K562 (cell line): ENCODE measurements around the gene IL1RAPL2. TPM values are rescaled to one million over a fixed set of nuclear protein-coding genes. Genes with fewer than 3 reads are reported as not detected.

Experiments
- ATAC-seq: fragments of 200-7000 bp; cut with Tn5 transposase; 3 replicates; pipeline ENCODE4 v1.9.1; 2020; ENCODE audit warnings: moderate library complexity
- BruUV-seq: library from RNA; stranded (reverse); fragments of 400-500 nt; replicated peaks from 2 replicates; lab custom pipeline; 2021; lab: Mats Ljungman, UMichigan
- CTCF ChIA-PET: fragments of 300-600 bp; formaldehyde crosslinking; extraction: SDS; loops from one replicate; lab custom pipeline; 2021; ENCODE audit warnings: low intra/inter-chr PET ratio; lab: Yijun Ruan, JAX
- POLR2A ChIA-PET: fragments of 300-600, 350-650 bp; sonication (Branson Sonifier 250); formaldehyde crosslinking; extraction: SDS; loops from one replicate; lab custom pipeline; 2021; ENCODE audit warnings: antibody characterized with exemption, inconsistent platforms; lab: Yijun Ruan, JAX
- DNase-seq, 4 experiments: peaks; one replicate each; pipeline versions ENCODE4 v3.0.0 to v3.0.0-alpha.2; 2011 to 2018; ENCODE audit warnings: low spot score in 3 of 4, mixed read lengths in 3 of 4; ENCODE audit errors: extremely low read depth in 1 of 4
- FAIRE-seq: peaks from 2 replicates; lab custom pipeline; 2011; peaks lifted over from hg19 to GRCh38; lab: Jason Lieb, UNC
- H2AFZ ChIP-seq: 2 replicates; pipeline ENCODE4 v1.6.0; 2011; ENCODE audit warnings: low read depth, low read length, control low read depth, inconsistent platforms
- H3K27ac ChIP-seq: fragments of 200-600 bp; 3 replicates; pipeline ENCODE4 v1.8.0; 2011; ENCODE audit warnings: low read depth, mild to moderate bottlenecking, control low read depth, inconsistent platforms, low read length, moderate library complexity, mixed read lengths; ENCODE audit errors: extremely low read depth
- H3K27me3 ChIP-seq, 2 experiments: fragments of 300-600 bp in 1 of 2; 2 replicates in 1 of 2; 3 replicates in 1 of 2; pipeline versions ENCODE4 v1.6.0 to v1.8.0; 2011; ENCODE audit warnings: inconsistent platforms in 2 of 2, low read length in 2 of 2, mild to moderate bottlenecking in 1 of 2, mixed read lengths in 1 of 2, moderate library complexity in 1 of 2; ENCODE audit not compliant: control insufficient read depth in 2 of 2, insufficient read depth in 2 of 2
- H3K36me3 ChIP-seq: fragments of 300-600 bp; 3 replicates; pipeline ENCODE4 v1.8.0; 2011; ENCODE audit warnings: mild to moderate bottlenecking, low read length, inconsistent platforms; ENCODE audit not compliant: control insufficient read depth, insufficient read depth
- H3K4me1 ChIP-seq, 2 experiments: fragments of 200-600 bp in 1 of 2; replicated peaks in 1 of 2; 2 replicates in 1 of 2; 3 replicates in 1 of 2; pipeline versions ENCODE4 v1.5.1 to v1.8.0; 2011; ENCODE audit warnings: inconsistent platforms in 2 of 2, low read length in 2 of 2, mild to moderate bottlenecking in 1 of 2, mixed read lengths in 1 of 2, moderate library complexity in 1 of 2; ENCODE audit not compliant: control insufficient read depth in 2 of 2, insufficient read depth in 2 of 2
- H3K4me2 ChIP-seq: 2 replicates; pipeline ENCODE4 v1.6.1; 2011; ENCODE audit warnings: low read length, control low read depth, inconsistent platforms, mixed read lengths; ENCODE audit not compliant: insufficient read depth
- H3K4me3 ChIP-seq: fragments of 200-600 bp; sonication (generic), shearing (Covaris generic); 2 replicates; pipeline ENCODE4 v1.5.1; 2016; ENCODE audit warnings: control low read depth, inconsistent platforms
- H3K79me2 ChIP-seq: fragments of 200-600 bp; 3 replicates; pipeline ENCODE4 v1.8.0; 2011; ENCODE audit warnings: low read length, inconsistent platforms; ENCODE audit not compliant: control insufficient read depth, insufficient read depth
- H3K9ac ChIP-seq, 2 experiments: 2 replicates each; pipeline versions ENCODE4 v1.6.0 to v1.6.1; 2011; ENCODE audit warnings: low read depth in 2 of 2, low read length in 2 of 2, control low read depth in 1 of 2, inconsistent platforms in 1 of 2, mild to moderate bottlenecking in 1 of 2, mixed read lengths in 1 of 2; ENCODE audit not compliant: insufficient read depth in 1 of 2
- H3K9me1 ChIP-seq: one replicate; pipeline ENCODE4 v1.6.0; 2011; ENCODE audit warnings: inconsistent platforms, mild to moderate bottlenecking, low read length, moderate library complexity; ENCODE audit not compliant: control insufficient read depth, insufficient read depth
- H3K9me3 ChIP-seq: replicated peaks from 2 replicates; pipeline ENCODE4 v1.5.1; 2011; ENCODE audit warnings: low read depth, low read length, inconsistent platforms; ENCODE audit not compliant: control insufficient read depth, insufficient read depth
- H4K20me1 ChIP-seq: replicated peaks from 2 replicates; pipeline ENCODE4 v1.6.1; 2011; ENCODE audit warnings: low read length, inconsistent platforms, mixed read lengths; ENCODE audit not compliant: control insufficient read depth, insufficient read depth
- ASH1L ChIP-seq: fragments of 450-650 bp; IDR thresholded peaks from 2 replicates; pipeline ENCODE4 v1.6.1; 2018; ENCODE audit warnings: borderline replicate concordance, mild to moderate bottlenecking, low read depth; ENCODE audit not compliant: partially characterized antibody
- CEBPG ChIP-seq, 3 experiments: fragments of 200-800 bp in 1 of 3; sonication (Bioruptor generic) in 1 of 3; sonication (generic) in 1 of 3; formaldehyde crosslinking in 1 of 3; IDR thresholded peaks in 2 of 3; conservative IDR thresholded peaks in 1 of 3; 2 replicates each; pipeline versions ENCODE4 v1.6.1 to v1.8.0; 2016 to 2022; ENCODE audit warnings: missing compliant biosample characterization in 2 of 3, missing genetic modification characterization in 2 of 3, mild to moderate bottlenecking in 1 of 3, missing genetic modification reagents in 1 of 3
- MTA1 ChIP-seq: fragments of 450-650 bp; IDR thresholded peaks from 2 replicates; pipeline ENCODE4 v1.6.1; 2017; ENCODE audit warnings: borderline replicate concordance
- PCBP1 ChIP-seq: fragments of 200-400 bp; formaldehyde crosslinking; IDR thresholded peaks from 2 replicates; pipeline ENCODE4 v1.6.1; 2018; ENCODE audit warnings: mild to moderate bottlenecking, low read depth, low read length; ENCODE audit not compliant: poor library complexity, severe bottlenecking
- RBM25 ChIP-seq: fragments of 200-400 bp; formaldehyde crosslinking; IDR thresholded peaks from 2 replicates; pipeline ENCODE4 v1.6.1; 2018; ENCODE audit warnings: low read length, low read depth, moderate library complexity; ENCODE audit not compliant: severe bottlenecking
- RCOR1 ChIP-seq, 2 experiments: IDR thresholded peaks; 2 replicates each; pipeline ENCODE4 v1.6.1; 2012; ENCODE audit warnings: low read depth in 2 of 2, low read length in 2 of 2, borderline replicate concordance in 1 of 2, improper control_type of control experiment in 1 of 2
- SRSF3 ChIP-seq: fragments of 200-400 bp; formaldehyde crosslinking; IDR thresholded peaks from 2 replicates; pipeline ENCODE4 v1.6.1; 2016; ENCODE audit warnings: mild to moderate bottlenecking, low read length, moderate library complexity; ENCODE audit not compliant: insufficient read depth
- ZNF282 ChIP-seq: sonication (generic); formaldehyde crosslinking; IDR thresholded peaks from 2 replicates; pipeline ENCODE4 v1.8.1; 2023; ENCODE audit warnings: missing genetic modification reagents
- in situ Hi-C: fragments of 300-500 bp; cut with MboI; formaldehyde crosslinking; loops from 4 replicates; pipeline ENCODE4 v1.15.0; 2018; ENCODE audit warnings: inconsistent platforms, mixed read lengths
- intact Hi-C: fragments of 100-400 bp; cut with micrococcal nuclease; formaldehyde crosslinking; loops from 2 replicates; pipeline ENCODE4 v1.14.2; 2022
- polyA plus RNA-seq, 8 experiments: library from polyadenylated mRNA; depleted of rRNA in 4 of 8; stranded (reverse) in 5 of 8; unstranded in 3 of 8; fragments of >200 nt; fragmentation: Nextera tagmentation in 2 of 8; fragmentation: Illumina TruSeq in 1 of 8; extraction: Ambion mirVana in 2 of 8; extraction: Trizol in 1 of 8; gene quantifications; 2 replicates each; pipeline versions ENCODE4 v1.2.1 to v1.2.3, GENCODE V29; 2011 to 2014; ENCODE audit warnings: inconsistent platforms in 1 of 8, missing spikeins in 1 of 8
- total RNA-seq, 7 experiments: library from RNA; depleted of rRNA in 6 of 7; stranded (reverse); fragments of >200 nt in 6 of 7; fragmentation: Illumina TruSeq in 2 of 7; extraction: Trizol in 2 of 7; gene quantifications; 2 replicates each; pipeline versions ENCODE4 v1.2.1 to v1.2.3, GENCODE V29; 2011 to 2021; ENCODE audit warnings: low replicate concordance in 1 of 7
- TF ChIP-seq, protein P1 (sequence below): sonication (generic); formaldehyde crosslinking; IDR thresholded peaks from 2 replicates; pipeline ENCODE4 v1.8.0; 2022; ENCODE audit warnings: mild to moderate bottlenecking, missing genetic modification reagents
- TF ChIP-seq, protein P2 (sequence below): fragments of 250-450 bp; sonication (Bioruptor Pico); IDR thresholded peaks from 2 replicates; pipeline ENCODE4 v1.6.1; 2021; ENCODE audit warnings: mild to moderate bottlenecking
- TF ChIP-seq, protein P3 (sequence below): fragments of 450-650 bp; IDR thresholded peaks from 2 replicates; pipeline ENCODE4 v1.6.1; 2016; ENCODE audit warnings: antibody characterized with exemption
- TF ChIP-seq, protein P4 (sequence below): fragments of 250-450 bp; sonication (Bioruptor Pico); IDR thresholded peaks from 2 replicates; pipeline ENCODE4 v1.4.0; 2020

The IL1RAPL2 gene
- total and polyA plus RNA-seq, 9 of the 15 experiments (the other 6 are each of a cell fraction or from before 2014, with no cell fraction given), result not detected

DNA sequence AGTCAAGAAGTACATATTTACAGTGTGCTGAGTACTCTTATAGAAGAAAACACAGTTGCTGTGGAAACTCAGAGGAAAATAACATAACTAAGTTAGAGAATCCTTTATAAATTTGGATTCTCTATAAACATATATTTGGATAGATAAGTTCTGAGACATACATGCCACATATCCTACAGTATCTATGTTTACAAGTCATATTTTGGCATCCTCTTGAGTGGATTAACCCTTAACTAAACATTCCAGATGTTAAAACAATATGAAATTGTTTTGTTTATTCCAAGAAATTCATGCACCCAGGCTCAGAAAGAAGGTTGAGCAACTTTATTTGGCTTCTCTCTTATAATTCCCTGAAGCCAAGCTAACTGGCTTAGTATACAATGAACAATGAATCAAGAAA, 387.3 kb downstream of the IL1RAPL2 start:
- Histone ChIP-seq H3K36me3 (no peaks in the 10 kb centered on the region), H4K20me1 (no peaks in the 10 kb centered on the region)
- FAIRE-seq, result no peak

More for the DNA sequence above, 387.3 kb downstream of the IL1RAPL2 start:
- no peak overlapping the region for H3K4me2 ChIP-seq
- TF ChIP-seq, protein P1, sequence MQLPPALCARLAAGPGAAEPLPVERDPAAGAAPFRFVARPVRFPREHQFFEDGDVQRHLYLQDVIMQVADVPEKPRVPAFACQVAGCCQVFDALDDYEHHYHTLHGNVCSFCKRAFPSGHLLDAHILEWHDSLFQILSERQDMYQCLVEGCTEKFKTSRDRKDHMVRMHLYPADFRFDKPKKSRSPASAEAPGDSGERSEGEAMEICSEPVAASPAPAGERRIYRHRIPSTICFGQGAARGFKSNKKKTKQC (CRISPR knock-in tag), result no peak
- TF ChIP-seq ASH1L (no peak), RBM25 (no peak), SRSF3 (no peak), CEBPG (CRISPR knock-in tag; IDR thresholded peaks at IDR 0.05) (no peak), CEBPG (tag; conservative IDR thresholded peaks at IDR 0.05 in 1 of 2, IDR thresholded peaks at IDR 0.05 in 1 of 2) (no peak), RCOR1 (IDR thresholded peaks at IDR 0.05; ENCODE audit: borderline replicate concordance in 1 of 2, low read depth in 2 of 2, low read length in 2 of 2) (no peak), MTA1 (no peak), PCBP1 (no peak), ZNF282 (CRISPR knock-in tag) (no peak)
- TF ChIP-seq, protein P2, sequence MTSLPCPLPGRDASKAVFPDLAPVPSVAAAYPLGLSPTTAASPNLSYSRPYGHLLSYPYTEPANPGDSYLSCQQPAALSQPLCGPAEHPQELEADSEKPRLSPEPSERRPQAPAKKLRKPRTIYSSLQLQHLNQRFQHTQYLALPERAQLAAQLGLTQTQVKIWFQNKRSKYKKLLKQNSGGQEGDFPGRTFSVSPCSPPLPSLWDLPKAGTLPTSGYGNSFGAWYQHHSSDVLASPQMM (CRISPR knock-in tag), result no peak
- TF ChIP-seq, protein P3, sequence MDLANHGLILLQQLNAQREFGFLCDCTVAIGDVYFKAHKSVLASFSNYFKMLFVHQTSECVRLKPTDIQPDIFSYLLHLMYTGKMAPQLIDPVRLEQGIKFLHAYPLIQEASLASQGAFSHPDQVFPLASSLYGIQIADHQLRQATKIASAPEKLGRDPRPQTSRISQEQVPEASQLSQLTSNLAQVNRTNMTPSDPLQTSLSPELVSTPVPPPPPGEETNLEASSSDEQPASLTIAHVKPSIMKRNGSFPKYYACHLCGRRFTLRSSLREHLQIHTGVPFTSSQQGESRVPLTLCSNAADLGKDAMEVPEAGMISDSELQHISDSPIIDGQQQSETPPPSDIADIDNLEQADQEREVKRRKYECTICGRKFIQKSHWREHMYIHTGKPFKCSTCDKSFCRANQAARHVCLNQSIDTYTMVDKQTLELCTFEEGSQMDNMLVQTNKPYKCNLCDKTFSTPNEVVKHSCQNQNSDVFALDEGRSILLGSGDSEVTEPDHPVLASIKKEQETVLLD, result no peak
- TF ChIP-seq, protein P4, sequence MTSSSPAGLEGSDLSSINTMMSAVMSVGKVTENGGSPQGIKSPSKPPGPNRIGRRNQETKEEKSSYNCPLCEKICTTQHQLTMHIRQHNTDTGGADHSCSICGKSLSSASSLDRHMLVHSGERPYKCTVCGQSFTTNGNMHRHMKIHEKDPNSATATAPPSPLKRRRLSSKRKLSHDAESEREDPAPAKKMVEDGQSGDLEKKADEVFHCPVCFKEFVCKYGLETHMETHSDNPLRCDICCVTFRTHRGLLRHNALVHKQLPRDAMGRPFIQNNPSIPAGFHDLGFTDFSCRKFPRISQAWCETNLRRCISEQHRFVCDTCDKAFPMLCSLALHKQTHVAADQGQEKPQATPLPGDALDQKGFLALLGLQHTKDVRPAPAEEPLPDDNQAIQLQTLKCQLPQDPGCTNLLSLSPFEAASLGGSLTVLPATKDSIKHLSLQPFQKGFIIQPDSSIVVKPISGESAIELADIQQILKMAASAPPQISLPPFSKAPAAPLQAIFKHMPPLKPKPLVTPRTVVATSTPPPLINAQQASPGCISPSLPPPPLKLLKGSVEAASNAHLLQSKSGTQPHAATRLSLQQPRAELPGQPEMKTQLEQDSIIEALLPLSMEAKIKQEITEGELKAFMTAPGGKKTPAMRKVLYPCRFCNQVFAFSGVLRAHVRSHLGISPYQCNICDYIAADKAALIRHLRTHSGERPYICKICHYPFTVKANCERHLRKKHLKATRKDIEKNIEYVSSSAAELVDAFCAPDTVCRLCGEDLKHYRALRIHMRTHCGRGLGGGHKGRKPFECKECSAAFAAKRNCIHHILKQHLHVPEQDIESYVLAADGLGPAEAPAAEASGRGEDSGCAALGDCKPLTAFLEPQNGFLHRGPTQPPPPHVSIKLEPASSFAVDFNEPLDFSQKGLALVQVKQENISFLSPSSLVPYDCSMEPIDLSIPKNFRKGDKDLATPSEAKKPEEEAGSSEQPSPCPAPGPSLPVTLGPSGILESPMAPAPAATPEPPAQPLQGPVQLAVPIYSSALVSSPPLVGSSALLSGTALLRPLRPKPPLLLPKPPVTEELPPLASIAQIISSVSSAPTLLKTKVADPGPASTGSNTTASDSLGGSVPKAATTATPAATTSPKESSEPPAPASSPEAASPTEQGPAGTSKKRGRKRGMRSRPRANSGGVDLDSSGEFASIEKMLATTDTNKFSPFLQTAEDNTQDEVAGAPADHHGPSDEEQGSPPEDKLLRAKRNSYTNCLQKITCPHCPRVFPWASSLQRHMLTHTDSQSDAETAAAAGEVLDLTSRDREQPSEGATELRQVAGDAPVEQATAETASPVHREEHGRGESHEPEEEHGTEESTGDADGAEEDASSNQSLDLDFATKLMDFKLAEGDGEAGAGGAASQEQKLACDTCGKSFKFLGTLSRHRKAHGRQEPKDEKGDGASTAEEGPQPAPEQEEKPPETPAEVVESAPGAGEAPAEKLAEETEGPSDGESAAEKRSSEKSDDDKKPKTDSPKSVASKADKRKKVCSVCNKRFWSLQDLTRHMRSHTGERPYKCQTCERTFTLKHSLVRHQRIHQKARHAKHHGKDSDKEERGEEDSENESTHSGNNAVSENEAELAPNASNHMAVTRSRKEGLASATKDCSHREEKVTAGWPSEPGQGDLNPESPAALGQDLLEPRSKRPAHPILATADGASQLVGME (CRISPR knock-in tag), result no peak
- H2AFZ ChIP-seq, result no peak overlapping the region
- H3K9me3 ChIP-seq, result no peaks in the 10 kb centered on the region
- DNase-seq, result no peak
- intact Hi-C loops (no loop called here), in situ Hi-C loops (no loop called here)
- no peak overlapping the region for H3K9ac ChIP-seq
- H3K27ac ChIP-seq, result no peak overlapping the region
- H3K79me2 ChIP-seq, result no peaks in the 10 kb centered on the region
- H3K4me3 ChIP-seq, result no peak overlapping the region
- no peak for ATAC-seq
- ChIA-PET POLR2A (no interaction called here), CTCF (no interaction called here)
- no peaks in the 10 kb centered on the region for H3K4me1 ChIP-seq
- H3K9me1 ChIP-seq, result no peaks in the 10 kb centered on the region
- no peaks in the 10 kb centered on the region for H3K27me3 ChIP-seq
- BruUV-seq, result no TSS peak
